MCF 10A (cell line): ENCODE measurements around the gene WNT2. TPM values are rescaled to one million over a fixed set of nuclear protein-coding genes. Genes with fewer than 3 reads are reported as not detected.

Experiments
- BruUV-seq: library from RNA; stranded (reverse); fragments of 400-500 nt; replicated peaks from 2 replicates; lab custom pipeline; 2021; lab: Mats Ljungman, UMichigan
- CTCF ChIA-PET: fragments of 300-600 bp; sonication (Branson Sonifier 250); formaldehyde crosslinking; extraction: SDS; loops from one replicate; lab custom pipeline; 2021; ENCODE audit warnings: antibody characterized with exemption, inconsistent platforms; lab: Yijun Ruan, JAX
- POLR2A ChIA-PET: fragments of 300-600, 350-650 bp; sonication (Branson Sonifier 250); formaldehyde crosslinking; extraction: SDS; loops from one replicate; lab custom pipeline; 2020; ENCODE audit warnings: antibody characterized with exemption, inconsistent platforms; lab: Yijun Ruan, JAX
- DNase-seq: peaks from one replicate; pipeline ENCODE4 v3.0.0-alpha.2; 2018; ENCODE audit not compliant: unreplicated experiment
- H3K27ac Mint-ChIP-seq: one replicate; pipeline ENCODE4 v1.8.0; 2022; ENCODE audit warnings: mild to moderate bottlenecking, low read depth, mixed read lengths; ENCODE audit not compliant: unreplicated experiment
- H3K27me3 Mint-ChIP-seq: one replicate; pipeline ENCODE4 v1.8.0; 2022; ENCODE audit warnings: mixed read lengths; ENCODE audit not compliant: insufficient read depth, unreplicated experiment
- H3K36me3 Mint-ChIP-seq: one replicate; pipeline ENCODE4 v1.8.0; 2022; ENCODE audit warnings: mild to moderate bottlenecking, moderate library complexity, mixed read lengths; ENCODE audit not compliant: insufficient read depth, unreplicated experiment
- H3K4me1 Mint-ChIP-seq: one replicate; pipeline ENCODE4 v1.8.0; 2022; ENCODE audit warnings: mixed read lengths; ENCODE audit not compliant: insufficient read depth, unreplicated experiment
- H3K4me3 Mint-ChIP-seq: one replicate; pipeline ENCODE4 v1.8.0; 2022; ENCODE audit warnings: mild to moderate bottlenecking, moderate library complexity, mixed read lengths; ENCODE audit not compliant: unreplicated experiment
- H3K9me3 Mint-ChIP-seq: one replicate; pipeline ENCODE4 v1.8.0; 2022; ENCODE audit warnings: mixed read lengths; ENCODE audit not compliant: unreplicated experiment
- intact Hi-C: fragments of 100-400 bp; cut with micrococcal nuclease; formaldehyde crosslinking; loops from 2 replicates; pipeline ENCODE4 v1.14.1; 2022
- total RNA-seq: library from RNA; stranded (reverse); gene quantifications from 2 replicates; pipeline ENCODE4 v1.2.3, GENCODE V29; 2022
- TF ChIP-seq, protein P1 (sequence below): fragments of 200-600 bp; IDR thresholded peaks from one replicate; pipeline ENCODE4 v1.8.0; 2022; ENCODE audit warnings: antibody characterized with exemption, mild to moderate bottlenecking; ENCODE audit not compliant: unreplicated experiment

Gene WNT2
- total RNA-seq, 1 experiment from 2014 or later = not detected

GRCh38 chr7:117262546-117262945 is 60.3 kb downstream of the WNT2 start:
- no peaks in the 10 kb centered on the region for H3K9me3 Mint-ChIP-seq
- H3K36me3 Mint-ChIP-seq = no peaks in the 10 kb centered on the region
- H3K4me3 Mint-ChIP-seq = no peak overlapping the region
- no TSS peak for BruUV-seq
- peaks cover 12% of the 10 kb centered on the region for H3K4me1 Mint-ChIP-seq
- intact Hi-C loops = no loop called here
- POLR2A ChIA-PET = no interaction called here
- TF ChIP-seq, protein P1, sequence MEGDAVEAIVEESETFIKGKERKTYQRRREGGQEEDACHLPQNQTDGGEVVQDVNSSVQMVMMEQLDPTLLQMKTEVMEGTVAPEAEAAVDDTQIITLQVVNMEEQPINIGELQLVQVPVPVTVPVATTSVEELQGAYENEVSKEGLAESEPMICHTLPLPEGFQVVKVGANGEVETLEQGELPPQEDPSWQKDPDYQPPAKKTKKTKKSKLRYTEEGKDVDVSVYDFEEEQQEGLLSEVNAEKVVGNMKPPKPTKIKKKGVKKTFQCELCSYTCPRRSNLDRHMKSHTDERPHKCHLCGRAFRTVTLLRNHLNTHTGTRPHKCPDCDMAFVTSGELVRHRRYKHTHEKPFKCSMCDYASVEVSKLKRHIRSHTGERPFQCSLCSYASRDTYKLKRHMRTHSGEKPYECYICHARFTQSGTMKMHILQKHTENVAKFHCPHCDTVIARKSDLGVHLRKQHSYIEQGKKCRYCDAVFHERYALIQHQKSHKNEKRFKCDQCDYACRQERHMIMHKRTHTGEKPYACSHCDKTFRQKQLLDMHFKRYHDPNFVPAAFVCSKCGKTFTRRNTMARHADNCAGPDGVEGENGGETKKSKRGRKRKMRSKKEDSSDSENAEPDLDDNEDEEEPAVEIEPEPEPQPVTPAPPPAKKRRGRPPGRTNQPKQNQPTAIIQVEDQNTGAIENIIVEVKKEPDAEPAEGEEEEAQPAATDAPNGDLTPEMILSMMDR = no peak
- CTCF ChIA-PET = interaction anchor here (0.7 kb wide), 1 partner anchor 314 kb away, joined by 3 read pairs; no protein-coding TSS in a partner anchor
- H3K27me3 Mint-ChIP-seq = no peaks in the 10 kb centered on the region
- DNase-seq = no peak
- no peak overlapping the region for H3K27ac Mint-ChIP-seq

- CTCF ChIA-PET = interaction anchor here (0.9 kb wide), 1 partner anchor 8 kb away, joined by 4 read pairs; no protein-coding TSS in a partner anchor
Measured at GRCh38 chr7:117259615-117260014, 63.2 kb downstream of the WNT2 start.

DNA sequence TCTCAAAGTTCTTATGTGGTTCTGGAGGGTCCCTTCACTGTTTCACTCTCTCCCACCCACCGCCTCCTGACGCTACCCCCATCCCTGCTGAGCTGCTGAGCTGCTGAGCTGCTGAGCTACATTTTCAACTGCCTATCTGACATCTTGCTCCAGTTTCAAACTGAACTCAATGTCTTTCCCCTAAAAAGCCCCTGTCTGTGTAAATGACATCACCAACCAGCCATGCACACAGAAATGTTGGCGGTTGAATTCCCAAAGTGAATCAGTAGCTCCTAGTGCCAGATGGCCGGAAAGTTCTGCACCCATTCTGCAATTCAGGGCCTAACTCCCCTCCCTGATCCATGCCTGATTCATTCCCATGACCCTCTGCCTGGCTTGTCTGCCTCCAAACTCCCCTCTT is 71.2 kb downstream of the WNT2 start:
- Mint-ChIP-seq H3K27me3 (peaks cover 28% of the 10 kb centered on the region), H3K27ac (no peak overlapping the region), H3K4me3 (no peak overlapping the region), H3K9me3 (peaks cover 6% of the 10 kb centered on the region), H3K4me1 (no peaks in the 10 kb centered on the region), H3K36me3 (no peaks in the 10 kb centered on the region)
- POLR2A ChIA-PET = no interaction called here
- intact Hi-C loops = no loop called here
- DNase-seq = no peak
- TF ChIP-seq, protein P1 = no peak
- no TSS peak for BruUV-seq
- CTCF ChIA-PET = interaction anchor here (1.0 to 1.2 kb wide), 2 partner anchors 8 to 29 kb away, joined by 4 read pairs; no protein-coding TSS in a partner anchor

More at GRCh38 chr7:117259615-117260014, 63.2 kb downstream of the WNT2 start:
- Mint-ChIP-seq H3K36me3 (no peaks in the 10 kb centered on the region), H3K4me3 (no peak overlapping the region), H3K27me3 (no peaks in the 10 kb centered on the region), H3K9me3 (no peaks in the 10 kb centered on the region), H3K4me1 (peaks cover 12% of the 10 kb centered on the region), H3K27ac (no peak overlapping the region)
- no peak for DNase-seq
- intact Hi-C loops = no loop called here
- TF ChIP-seq, protein P1 = no peak
- no TSS peak for BruUV-seq
- POLR2A ChIA-PET = no interaction called here

- no peak for DNase-seq
- BruUV-seq = no TSS peak
- Mint-ChIP-seq H3K27me3 (peaks cover 32% of the 10 kb centered on the region), H3K36me3 (no peaks in the 10 kb centered on the region), H3K4me3 (no peak overlapping the region), H3K4me1 (no peaks in the 10 kb centered on the region), H3K9me3 (peaks cover 12% of the 10 kb centered on the region), H3K27ac (no peak overlapping the region)
- CTCF ChIA-PET = interaction anchor here (1.0 kb wide), 1 partner anchor 30 kb away, joined by 4 read pairs; no protein-coding TSS in a partner anchor
- intact Hi-C loops = no loop called here
- TF ChIP-seq, protein P1 = no peak
- POLR2A ChIA-PET = interaction anchor here (0.5 to 0.6 kb wide), 2 partner anchors 31 to 518 kb away, joined by 3 read pairs; no protein-coding TSS in a partner anchor
Measured at GRCh38 chr7:117250801-117251200, 72.1 kb downstream of the WNT2 start.
